Measurements from ENCODE around the gene RTL10. TPM values are rescaled to one million over a fixed set of nuclear protein-coding genes. Genes with fewer than 3 reads are reported as not detected.

The RTL10 gene
- total and polyA plus RNA-seq, 2 of the 8 experiments (the other 6 are each of a cell fraction or from before 2014, with no cell fraction given), result 11.5 to 18.8 TPM

DNA sequence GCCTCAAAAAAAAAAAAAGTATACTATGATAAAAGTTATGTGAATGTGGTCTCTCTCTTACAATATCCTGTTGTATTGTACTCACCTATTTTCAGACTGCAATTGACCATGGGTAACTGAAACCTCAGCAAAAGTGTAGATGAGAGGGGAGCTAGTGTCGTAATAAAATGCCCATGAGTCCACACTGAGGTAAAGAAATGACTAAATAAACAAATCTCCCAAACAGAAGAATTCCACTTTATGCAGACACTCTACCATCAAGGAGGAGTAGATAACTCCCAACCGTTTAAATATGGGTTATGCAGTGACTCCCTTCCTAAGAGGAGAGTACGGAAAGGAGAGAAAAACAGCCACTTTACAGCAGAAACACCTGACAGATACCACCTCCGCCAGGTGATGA is 14.6 kb downstream of the RTL10 start (continued):
- TF ChIP-seq, protein P1, sequence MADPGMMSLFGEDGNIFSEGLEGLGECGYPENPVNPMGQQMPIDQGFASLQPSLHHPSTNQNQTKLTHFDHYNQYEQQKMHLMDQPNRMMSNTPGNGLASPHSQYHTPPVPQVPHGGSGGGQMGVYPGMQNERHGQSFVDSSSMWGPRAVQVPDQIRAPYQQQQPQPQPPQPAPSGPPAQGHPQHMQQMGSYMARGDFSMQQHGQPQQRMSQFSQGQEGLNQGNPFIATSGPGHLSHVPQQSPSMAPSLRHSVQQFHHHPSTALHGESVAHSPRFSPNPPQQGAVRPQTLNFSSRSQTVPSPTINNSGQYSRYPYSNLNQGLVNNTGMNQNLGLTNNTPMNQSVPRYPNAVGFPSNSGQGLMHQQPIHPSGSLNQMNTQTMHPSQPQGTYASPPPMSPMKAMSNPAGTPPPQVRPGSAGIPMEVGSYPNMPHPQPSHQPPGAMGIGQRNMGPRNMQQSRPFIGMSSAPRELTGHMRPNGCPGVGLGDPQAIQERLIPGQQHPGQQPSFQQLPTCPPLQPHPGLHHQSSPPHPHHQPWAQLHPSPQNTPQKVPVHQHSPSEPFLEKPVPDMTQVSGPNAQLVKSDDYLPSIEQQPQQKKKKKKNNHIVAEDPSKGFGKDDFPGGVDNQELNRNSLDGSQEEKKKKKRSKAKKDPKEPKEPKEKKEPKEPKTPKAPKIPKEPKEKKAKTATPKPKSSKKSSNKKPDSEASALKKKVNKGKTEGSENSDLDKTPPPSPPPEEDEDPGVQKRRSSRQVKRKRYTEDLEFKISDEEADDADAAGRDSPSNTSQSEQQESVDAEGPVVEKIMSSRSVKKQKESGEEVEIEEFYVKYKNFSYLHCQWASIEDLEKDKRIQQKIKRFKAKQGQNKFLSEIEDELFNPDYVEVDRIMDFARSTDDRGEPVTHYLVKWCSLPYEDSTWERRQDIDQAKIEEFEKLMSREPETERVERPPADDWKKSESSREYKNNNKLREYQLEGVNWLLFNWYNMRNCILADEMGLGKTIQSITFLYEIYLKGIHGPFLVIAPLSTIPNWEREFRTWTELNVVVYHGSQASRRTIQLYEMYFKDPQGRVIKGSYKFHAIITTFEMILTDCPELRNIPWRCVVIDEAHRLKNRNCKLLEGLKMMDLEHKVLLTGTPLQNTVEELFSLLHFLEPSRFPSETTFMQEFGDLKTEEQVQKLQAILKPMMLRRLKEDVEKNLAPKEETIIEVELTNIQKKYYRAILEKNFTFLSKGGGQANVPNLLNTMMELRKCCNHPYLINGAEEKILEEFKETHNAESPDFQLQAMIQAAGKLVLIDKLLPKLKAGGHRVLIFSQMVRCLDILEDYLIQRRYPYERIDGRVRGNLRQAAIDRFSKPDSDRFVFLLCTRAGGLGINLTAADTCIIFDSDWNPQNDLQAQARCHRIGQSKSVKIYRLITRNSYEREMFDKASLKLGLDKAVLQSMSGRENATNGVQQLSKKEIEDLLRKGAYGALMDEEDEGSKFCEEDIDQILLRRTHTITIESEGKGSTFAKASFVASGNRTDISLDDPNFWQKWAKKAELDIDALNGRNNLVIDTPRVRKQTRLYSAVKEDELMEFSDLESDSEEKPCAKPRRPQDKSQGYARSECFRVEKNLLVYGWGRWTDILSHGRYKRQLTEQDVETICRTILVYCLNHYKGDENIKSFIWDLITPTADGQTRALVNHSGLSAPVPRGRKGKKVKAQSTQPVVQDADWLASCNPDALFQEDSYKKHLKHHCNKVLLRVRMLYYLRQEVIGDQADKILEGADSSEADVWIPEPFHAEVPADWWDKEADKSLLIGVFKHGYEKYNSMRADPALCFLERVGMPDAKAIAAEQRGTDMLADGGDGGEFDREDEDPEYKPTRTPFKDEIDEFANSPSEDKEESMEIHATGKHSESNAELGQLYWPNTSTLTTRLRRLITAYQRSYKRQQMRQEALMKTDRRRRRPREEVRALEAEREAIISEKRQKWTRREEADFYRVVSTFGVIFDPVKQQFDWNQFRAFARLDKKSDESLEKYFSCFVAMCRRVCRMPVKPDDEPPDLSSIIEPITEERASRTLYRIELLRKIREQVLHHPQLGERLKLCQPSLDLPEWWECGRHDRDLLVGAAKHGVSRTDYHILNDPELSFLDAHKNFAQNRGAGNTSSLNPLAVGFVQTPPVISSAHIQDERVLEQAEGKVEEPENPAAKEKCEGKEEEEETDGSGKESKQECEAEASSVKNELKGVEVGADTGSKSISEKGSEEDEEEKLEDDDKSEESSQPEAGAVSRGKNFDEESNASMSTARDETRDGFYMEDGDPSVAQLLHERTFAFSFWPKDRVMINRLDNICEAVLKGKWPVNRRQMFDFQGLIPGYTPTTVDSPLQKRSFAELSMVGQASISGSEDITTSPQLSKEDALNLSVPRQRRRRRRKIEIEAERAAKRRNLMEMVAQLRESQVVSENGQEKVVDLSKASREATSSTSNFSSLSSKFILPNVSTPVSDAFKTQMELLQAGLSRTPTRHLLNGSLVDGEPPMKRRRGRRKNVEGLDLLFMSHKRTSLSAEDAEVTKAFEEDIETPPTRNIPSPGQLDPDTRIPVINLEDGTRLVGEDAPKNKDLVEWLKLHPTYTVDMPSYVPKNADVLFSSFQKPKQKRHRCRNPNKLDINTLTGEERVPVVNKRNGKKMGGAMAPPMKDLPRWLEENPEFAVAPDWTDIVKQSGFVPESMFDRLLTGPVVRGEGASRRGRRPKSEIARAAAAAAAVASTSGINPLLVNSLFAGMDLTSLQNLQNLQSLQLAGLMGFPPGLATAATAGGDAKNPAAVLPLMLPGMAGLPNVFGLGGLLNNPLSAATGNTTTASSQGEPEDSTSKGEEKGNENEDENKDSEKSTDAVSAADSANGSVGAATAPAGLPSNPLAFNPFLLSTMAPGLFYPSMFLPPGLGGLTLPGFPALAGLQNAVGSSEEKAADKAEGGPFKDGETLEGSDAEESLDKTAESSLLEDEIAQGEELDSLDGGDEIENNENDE (IDR thresholded peaks at IDR 0.05; ENCODE audit: insufficient replicate concordance, low read length), result no peak
- TF ChIP-seq PHF8 (conservative IDR thresholded peaks at IDR 0.05; ENCODE audit: low read depth, low read length) (no peak), SUZ12 (IDR thresholded peaks at IDR 0.05; ENCODE audit: low read length) (no peak), CBX5 (IDR thresholded peaks at IDR 0.05; ENCODE audit: low read depth, low read length) (no peak), TAF7 (optimal IDR thresholded peaks at IDR 0.05; ENCODE audit: borderline replicate concordance, low read depth, low read length) (no peak)
